GM21367 (cell line): ENCODE results near the gene HIKESHI.
A peak's percentile ranks its signal among the peaks of the same experiment; 100 is the strongest.
"Not testable (repeated sequence)": the region's sequence is repeated elsewhere in the genome, so short reads cannot be mapped to it uniquely, and the experiment has no call there.

Source experiments
- ATAC-seq: cut with Tn5 transposase; IDR thresholded peaks from one replicate; pipeline ENCODE4 v1.9.1; 2021; ENCODE audit not compliant: unreplicated experiment

HIKESHI gene

GRCh38 chr11:86302092-86302793 is at the start of gene HIKESHI:
TSS of gene HIKESHI (plus strand) at chr11:86302240. CDS start at chr11:86302449, 209 bp downstream.
- peak; percentile 99 for ATAC-seq

- peak; percentile 84 for ATAC-seq
Observed at GRCh38 chr11:86255896-86256295, 46.1 kb upstream of the HIKESHI start.

GRCh38 chr11:86256608-86257007 is 45.4 kb upstream of the HIKESHI start:
- no peak for ATAC-seq

GRCh38 chr11:86257446-86257845 is 44.6 kb upstream of the HIKESHI start:
- no peak for ATAC-seq

GRCh38 chr11:86259730-86260129 is 42.3 kb upstream of the HIKESHI start:
- ATAC-seq: no peak

- no peak for ATAC-seq
Observed at GRCh38 chr11:86261328-86261727, 40.7 kb upstream of the HIKESHI start.

- ATAC-seq: no peak
Observed at GRCh38 chr11:86262387-86262786, 39.7 kb upstream of the HIKESHI start.

GRCh38 chr11:86264649-86265048 is 37.4 kb upstream of the HIKESHI start:
- no peak for ATAC-seq

GRCh38 chr11:86265194-86265593 is 36.8 kb upstream of the HIKESHI start:
- no peak for ATAC-seq

GRCh38 chr11:86269645-86270044 is 32.4 kb upstream of the HIKESHI start:
- ATAC-seq: no peak

- no peak for ATAC-seq
Observed at GRCh38 chr11:86274503-86274902, 27.5 kb upstream of the HIKESHI start.

- ATAC-seq: no peak
Observed at GRCh38 chr11:86274999-86275398, 27.0 kb upstream of the HIKESHI start.

GRCh38 chr11:86275493-86276370 is 26.3 kb upstream of the HIKESHI start:
- no peak for ATAC-seq

GRCh38 chr11:86277741-86278140 is 24.3 kb upstream of the HIKESHI start:
- no peak for ATAC-seq

- no peak for ATAC-seq
Observed at GRCh38 chr11:86278226-86278625, 23.8 kb upstream of the HIKESHI start.

- ATAC-seq: no peak
Observed at GRCh38 chr11:86279747-86280146, 22.3 kb upstream of the HIKESHI start.

GRCh38 chr11:86287468-86287796 is 14.6 kb upstream of the HIKESHI start:
- ATAC-seq: no peak

- no peak for ATAC-seq
Observed at GRCh38 chr11:86288776-86289507, 13.1 kb upstream of the HIKESHI start.

- ATAC-seq: not testable (repeated sequence)
Observed at GRCh38 chr11:86289508-86290280, 12.3 kb upstream of the HIKESHI start.

GRCh38 chr11:86291466-86292262 is 10.4 kb upstream of the HIKESHI start:
- ATAC-seq: no peak
